GM12864 (cell line): Measurements from ENCODE around the gene NR2E1.

Experiments used
- DNase-seq: peaks from one replicate; pipeline ENCODE4 v3.0.0-alpha.2; 2011; ENCODE audit warnings: low read depth
- H3K4me3 ChIP-seq: 2 replicates; pipeline ENCODE4 v1.5.1; 2011; ENCODE audit warnings: mild to moderate bottlenecking, low read depth, low read length, control low read depth
- CTCF ChIP-seq: IDR thresholded peaks from 2 replicates; pipeline ENCODE4 v1.5.1; 2011; ENCODE audit warnings: low read depth, mild to moderate bottlenecking, moderate library complexity, low read length, control low read depth, inconsistent platforms; ENCODE audit errors: missing control alignments

NR2E1 gene

GRCh38 chr6:108130262-108130661 lies 35.6 kb upstream of the NR2E1 start:
- TF ChIP-seq CTCF, result no peak
- no peak overlapping the region for H3K4me3 ChIP-seq
- DNase-seq, result no peak

- no peak overlapping the region for H3K4me3 ChIP-seq
- DNase-seq, result no peak
- no peak for TF ChIP-seq CTCF
Measured at GRCh38 chr6:108132863-108133262, 33.0 kb upstream of the NR2E1 start.

GRCh38 chr6:108133594-108134179 lies 32.1 kb upstream of the NR2E1 start:
- peak overlapping the region; percentile 14; the same call in 1 of the 2 replicates for H3K4me3 ChIP-seq

GRCh38 chr6:108134213-108134970 lies 31.4 kb upstream of the NR2E1 start:
- DNase-seq, result no peak
- H3K4me3 ChIP-seq, result no peak overlapping the region
- no peak for TF ChIP-seq CTCF

More at GRCh38 chr6:108133594-108134179, 32.1 kb upstream of the NR2E1 start:
- no peak for TF ChIP-seq CTCF
- DNase-seq, result no peak

GRCh38 chr6:108142240-108142639 lies 23.6 kb upstream of the NR2E1 start:
- TF ChIP-seq CTCF, result no peak
- no peak overlapping the region for H3K4me3 ChIP-seq
- no peak for DNase-seq

GRCh38 chr6:108145639-108146038 lies 20.2 kb upstream of the NR2E1 start:
- DNase-seq, result no peak
- TF ChIP-seq CTCF, result no peak
- H3K4me3 ChIP-seq, result no peak overlapping the region
